Activated CD4-positive, alpha-beta T cell treated with anti-CD3 and anti-CD28 coated beads for 36 hours (primary cell): ENCODE results near the gene APOL2. TPM values are rescaled to one million over a fixed set of nuclear protein-coding genes. Genes with fewer than 3 reads are reported as not detected.
"Not testable (repeated sequence)": the region's sequence is repeated elsewhere in the genome, so short reads cannot be mapped to it uniquely, and the experiment has no call there.

ENCODE experiments used
- ATAC-seq: fragments of 200-7000 bp; cut with Tn5 transposase; one replicate; pipeline ENCODE4 v1.10.0; 2021; ENCODE audit warnings: mild to moderate bottlenecking, moderate library complexity
- CTCF ChIA-PET: fragments of 350-600 bp; sonication (Branson Sonifier 250); formaldehyde crosslinking; loops from one replicate; lab custom pipeline; 2021; ENCODE audit warnings: antibody characterized with exemption; lab: Charles Lee
- POLR2A ChIA-PET: fragments of 350-600 bp; sonication (Branson Sonifier 250); formaldehyde crosslinking; loops from one replicate; lab custom pipeline; 2021; ENCODE audit warnings: antibody characterized with exemption, inconsistent platforms; lab: Charles Lee
- DNase-seq: peaks from one replicate; pipeline ENCODE4 v3.0.0-alpha.2; 2020
- H3K27ac Mint-ChIP-seq: one replicate; pipeline ENCODE4 v1.8.0; 2021; ENCODE audit warnings: mixed read lengths
- H3K27me3 Mint-ChIP-seq: one replicate; pipeline ENCODE4 v1.8.0; 2021; ENCODE audit warnings: mixed read lengths
- H3K36me3 Mint-ChIP-seq: one replicate; pipeline ENCODE4 v1.8.0; 2021; ENCODE audit warnings: low read depth, mixed read lengths
- H3K4me1 Mint-ChIP-seq: one replicate; pipeline ENCODE4 v1.8.0; 2021; ENCODE audit warnings: mixed read lengths
- H3K4me3 Mint-ChIP-seq: one replicate; pipeline ENCODE4 v1.8.0; 2021; ENCODE audit warnings: mild to moderate bottlenecking, moderate library complexity, mixed read lengths
- H3K9me3 Mint-ChIP-seq: one replicate; pipeline ENCODE4 v1.8.0; 2021; ENCODE audit warnings: low read depth, mixed read lengths
- intact Hi-C, 2 experiments: fragments of 100-400 bp; cut with DNase I in 1 of 2; cut with micrococcal nuclease in 1 of 2; formaldehyde crosslinking; loops; one replicate each; pipeline versions ENCODE4 v1.14.2 to v1.15.1; 2022 to 2024; cut with DNase I, micrococcal nuclease
- total RNA-seq, 2 experiments: library from RNA; stranded (reverse); gene quantifications; one replicate each; pipeline ENCODE4 v1.2.3, GENCODE V29; 2021

Gene APOL2
- total RNA-seq, 2 experiments from 2014 or later: 64.5 TPM

DNA sequence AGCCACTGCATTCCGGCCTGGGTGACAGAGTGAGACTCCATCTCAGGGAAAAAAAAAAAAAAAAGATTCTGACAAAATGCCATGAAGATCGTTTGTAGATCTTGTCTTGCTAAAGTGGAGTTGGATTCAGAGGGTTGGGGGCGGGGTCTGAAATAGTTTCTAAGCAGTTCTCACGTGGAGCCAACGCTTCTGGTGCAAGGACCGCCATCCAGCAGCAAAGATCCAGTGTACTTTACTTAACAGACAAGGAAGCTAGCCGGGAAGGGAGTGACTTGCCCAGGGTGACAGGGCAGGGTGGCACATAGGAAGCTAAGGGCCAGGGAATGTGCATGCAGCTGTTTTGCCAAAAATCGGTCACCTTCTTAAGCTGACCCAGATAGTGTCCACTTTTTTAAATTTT is 41.1 kb upstream of the APOL2 start:
- ChIA-PET POLR2A (no interaction called here), CTCF (interaction anchor here (0.5 kb wide), 1 partner anchor 367 kb away, joined by 3 read pairs; no protein-coding TSS in a partner anchor)
- peaks cover 32% of the 10 kb centered on the region for H3K36me3 Mint-ChIP-seq
- peak overlapping the region; percentile 13 for H3K27ac Mint-ChIP-seq
- intact Hi-C loops: no loop called here
- H3K27me3 Mint-ChIP-seq: no peaks in the 10 kb centered on the region
- H3K4me1 Mint-ChIP-seq: peaks cover 22% of the 10 kb centered on the region
- no peak for ATAC-seq
- no peaks in the 10 kb centered on the region for H3K9me3 Mint-ChIP-seq
- H3K4me3 Mint-ChIP-seq: no peak overlapping the region
- peak; percentile 11 for DNase-seq

DNA sequence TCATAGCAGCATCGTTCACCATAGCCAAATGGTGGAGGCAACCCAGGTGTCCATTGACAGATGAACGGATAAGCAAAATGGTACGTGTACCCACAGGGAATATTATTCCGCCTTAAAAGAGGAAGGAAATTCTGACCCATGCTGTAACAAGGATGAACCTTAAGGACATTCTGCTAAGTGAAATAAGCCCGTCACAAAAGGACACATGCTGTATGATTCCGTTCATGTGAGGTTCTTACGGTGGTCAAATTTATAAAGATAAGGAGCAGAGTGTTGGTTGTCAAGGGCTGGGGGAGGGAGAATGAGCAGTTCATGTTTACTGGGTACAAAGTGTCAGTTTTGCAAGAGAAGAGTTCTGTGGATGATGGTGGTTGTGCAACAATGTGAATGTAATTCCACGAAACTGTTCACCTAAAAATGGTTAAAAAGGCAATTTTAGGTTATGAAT is 39.9 kb upstream of the APOL2 start:
- peaks cover 23% of the 10 kb centered on the region for H3K36me3 Mint-ChIP-seq
- ATAC-seq (no peak), DNase-seq (no peak)
- intact Hi-C loops: loop anchor here in 1 of 2 experiments (5.0 kb wide), 2 partner anchors 42 to 82 kb away; partner anchors contain the start of gene APOL2
- POLR2A ChIA-PET: interaction anchor here (0.6 kb wide), 1 partner anchor 99 kb away, joined by 3 read pairs; no protein-coding TSS in a partner anchor
- CTCF ChIA-PET: interaction anchor here (0.9 to 2.2 kb wide), 9 partner anchors 9 to 207 kb away, joined by 3 to 12 read pairs (median 4); no protein-coding TSS in a partner anchor
- peaks cover 30% of the 10 kb centered on the region for H3K4me1 Mint-ChIP-seq
- H3K27me3 Mint-ChIP-seq: no peaks in the 10 kb centered on the region
- H3K4me3 Mint-ChIP-seq: no peak overlapping the region
- H3K9me3 Mint-ChIP-seq: no peaks in the 10 kb centered on the region
- H3K27ac Mint-ChIP-seq: no peak overlapping the region

DNA sequence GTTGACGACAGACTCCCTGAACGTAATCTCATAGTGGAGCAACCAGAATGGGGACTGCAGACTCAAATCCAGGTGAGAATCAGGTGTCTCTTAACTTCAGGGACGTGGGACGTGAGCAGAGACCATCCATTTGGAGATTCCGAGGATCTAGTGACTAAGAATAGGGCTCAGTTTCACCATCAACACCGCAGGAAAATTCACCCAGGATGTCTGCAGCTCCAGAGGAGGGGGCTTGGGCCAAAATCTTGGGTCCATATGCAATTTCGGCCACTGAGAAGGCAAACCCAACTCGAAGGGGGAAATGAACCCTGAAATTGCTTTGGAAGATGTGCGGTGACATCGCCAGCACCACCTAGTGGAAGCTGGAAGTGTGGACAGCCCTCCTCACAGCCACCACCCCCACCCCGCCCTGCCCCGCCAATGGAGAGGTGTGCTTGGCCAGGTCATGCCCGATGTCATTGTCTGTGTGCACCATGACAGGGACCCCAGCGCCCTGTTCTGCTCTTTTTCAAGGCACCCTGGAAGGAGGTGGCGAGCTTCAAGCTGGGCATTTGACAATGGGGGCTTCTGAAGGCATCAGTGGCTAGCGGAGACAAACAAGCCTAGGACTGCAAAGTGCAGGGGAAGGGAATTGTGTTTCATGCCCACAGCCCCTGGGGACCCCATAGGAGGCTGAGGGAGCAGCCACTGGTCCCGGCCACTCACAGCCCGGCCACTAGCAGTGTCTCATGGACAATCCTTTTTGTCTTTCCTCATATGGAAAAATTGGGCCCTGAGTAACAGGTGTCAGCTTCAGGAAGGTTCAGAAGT is 38.4 kb upstream of the APOL2 start:
- Mint-ChIP-seq H3K9me3 (no peaks in the 10 kb centered on the region), H3K27ac (peak overlapping the region; percentile 49), H3K36me3 (peaks cover 15% of the 10 kb centered on the region), H3K4me1 (peaks cover 34% of the 10 kb centered on the region), H3K4me3 (no peak overlapping the region), H3K27me3 (no peaks in the 10 kb centered on the region)
- CTCF ChIA-PET: interaction anchor here (0.6 to 2.2 kb wide), 32 partner anchors 8 to 251 kb away, joined by 3 to 29 read pairs (median 4); partner anchors contain the start of genes APOL1 and APOL2
- peak; percentile 82 for ATAC-seq
- POLR2A ChIA-PET: interaction anchor here (0.8 kb wide), 1 partner anchor 245 kb away, joined by 3 read pairs; no protein-coding TSS in a partner anchor
- DNase-seq: peak; percentile 88
- intact Hi-C loops: loop anchor here (1.0 to 5.0 kb wide), 4 partner anchors 39 to 82 kb away; partner anchors contain the start of gene APOL2 (in 2 of the 2)

DNA sequence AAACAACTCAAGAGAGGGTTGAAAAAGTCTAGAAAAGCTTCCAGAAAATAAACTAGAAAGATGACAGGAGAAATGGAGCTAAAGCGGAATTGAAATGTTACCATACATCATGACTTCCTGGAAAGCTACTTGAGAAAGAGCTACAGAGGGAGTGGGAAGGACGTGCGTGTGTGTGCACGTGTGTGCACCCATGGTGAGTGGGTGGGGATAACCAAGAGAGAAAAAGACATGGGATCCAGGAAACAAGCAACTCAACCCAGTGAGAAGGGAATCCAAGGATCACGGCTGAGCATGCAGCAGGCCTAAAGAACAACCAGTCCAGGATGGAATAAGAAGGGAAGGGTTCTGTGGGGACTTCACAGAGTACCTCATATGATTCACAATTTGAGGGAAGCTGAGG is 35.2 kb upstream of the APOL2 start:
- no peaks in the 10 kb centered on the region for H3K9me3 Mint-ChIP-seq
- DNase-seq (peak; percentile 5), ATAC-seq (no peak)
- ChIA-PET CTCF (interaction anchor here (0.8 to 1.8 kb wide), 4 partner anchors 11 to 708 kb away, joined by 3 to 11 read pairs (median 4); no protein-coding TSS in a partner anchor), POLR2A (no interaction called here)
- H3K4me1 Mint-ChIP-seq: peaks cover 34% of the 10 kb centered on the region
- no peaks in the 10 kb centered on the region for H3K27me3 Mint-ChIP-seq
- peaks cover 2% of the 10 kb centered on the region for H3K36me3 Mint-ChIP-seq
- no peak overlapping the region for H3K4me3 Mint-ChIP-seq
- intact Hi-C loops: no loop called here
- H3K27ac Mint-ChIP-seq: peak overlapping the region; percentile 55

DNA sequence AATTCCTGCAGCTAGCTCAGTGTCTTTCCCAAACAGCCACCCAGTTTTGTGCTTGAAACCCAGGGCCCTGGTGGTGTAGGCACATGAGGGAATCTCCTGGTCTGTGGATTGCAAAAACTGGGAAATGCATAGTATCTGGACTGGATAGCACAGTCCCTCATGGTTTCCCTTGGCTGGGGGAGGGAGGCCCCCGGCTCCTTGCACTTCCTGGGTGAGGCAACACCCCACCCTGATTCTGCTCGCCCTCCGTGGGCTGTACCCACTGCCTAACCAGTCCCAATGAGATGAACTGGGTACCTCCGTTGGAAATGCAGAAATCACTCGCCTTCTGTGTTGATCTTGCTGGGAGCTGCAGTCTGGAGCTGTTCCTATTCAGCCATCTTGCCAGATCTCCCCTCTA is 32.6 kb upstream of the APOL2 start:
- CTCF ChIA-PET: interaction anchor here (0.6 to 1.1 kb wide), 3 partner anchors 8 to 256 kb away, joined by 3 to 6 read pairs (median 3); partner anchors contain the start of gene APOL1
- H3K36me3 Mint-ChIP-seq, POLR2A ChIA-PET: not testable (repeated sequence)

DNA sequence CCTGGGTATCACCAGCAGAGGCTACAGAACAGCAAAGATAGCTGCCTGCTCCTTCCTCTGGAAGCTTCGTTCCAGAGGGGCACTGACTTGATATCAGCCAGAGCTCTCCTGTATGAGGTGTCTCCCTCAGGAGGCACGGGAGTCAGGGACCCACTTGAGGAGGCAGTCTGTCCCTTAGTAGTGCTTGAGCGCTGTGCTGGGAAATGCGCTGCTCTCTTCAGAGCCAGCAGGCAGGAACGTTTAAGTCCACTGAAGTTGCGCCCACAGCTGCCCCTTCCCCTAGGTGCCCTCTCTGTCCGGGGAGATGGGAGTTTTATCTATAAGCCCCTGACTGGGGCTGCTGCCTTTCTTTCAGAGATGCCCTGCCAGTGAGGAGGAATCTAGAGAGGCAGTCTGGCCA is 31.9 kb upstream of the APOL2 start:
- H3K27ac Mint-ChIP-seq, POLR2A ChIA-PET, H3K27me3 Mint-ChIP-seq, H3K4me3 Mint-ChIP-seq, H3K36me3 Mint-ChIP-seq, ATAC-seq, intact Hi-C loops, H3K9me3 Mint-ChIP-seq, DNase-seq: not testable (repeated sequence)
- CTCF ChIA-PET: interaction anchor here (0.8 kb wide), 1 partner anchor 257 kb away, joined by 3 read pairs; no protein-coding TSS in a partner anchor
- H3K4me1 Mint-ChIP-seq: peaks cover 12% of the 10 kb centered on the region

More for the DNA sequence above, 32.6 kb upstream of the APOL2 start:
- H3K4me3 Mint-ChIP-seq, intact Hi-C loops, DNase-seq, H3K27me3 Mint-ChIP-seq, H3K9me3 Mint-ChIP-seq, ATAC-seq, H3K27ac Mint-ChIP-seq: not testable (repeated sequence)
- H3K4me1 Mint-ChIP-seq: peaks cover 17% of the 10 kb centered on the region

DNA sequence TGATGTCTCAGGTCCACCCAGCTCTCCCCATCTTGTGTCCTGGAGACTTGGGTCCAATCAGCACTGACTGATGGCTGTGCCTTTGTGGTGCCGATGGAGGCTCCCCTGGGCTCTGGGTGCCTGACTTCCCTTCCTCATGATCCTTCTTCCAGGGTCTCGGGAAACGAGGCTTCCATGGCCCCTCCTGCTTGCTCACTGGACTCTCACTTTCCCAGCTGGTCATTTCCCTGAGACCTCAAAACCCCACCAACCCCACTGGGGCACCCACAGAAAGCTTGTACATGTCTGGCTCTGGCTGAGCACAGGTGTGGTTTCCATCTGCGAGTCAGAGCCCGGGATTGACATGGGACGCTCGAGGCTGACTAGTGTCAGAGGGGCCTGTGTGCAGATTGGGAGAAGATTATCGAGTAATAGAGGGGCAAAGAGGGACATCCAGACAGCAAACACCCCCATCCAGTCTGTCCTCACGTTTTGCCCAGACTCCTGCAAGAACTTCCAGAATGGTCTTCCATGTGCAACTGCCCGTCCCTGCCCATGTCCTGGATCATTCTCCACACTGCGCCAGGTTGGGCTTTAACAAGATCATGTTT is 28.7 kb upstream of the APOL2 start:
- no peaks in the 10 kb centered on the region for H3K9me3 Mint-ChIP-seq
- H3K36me3 Mint-ChIP-seq: peaks cover 33% of the 10 kb centered on the region
- ChIA-PET POLR2A (interaction anchor here (0.6 kb wide), 1 partner anchor 9 kb away, joined by 3 read pairs; no protein-coding TSS in a partner anchor), CTCF (interaction anchor here (0.6 to 1.6 kb wide), 2 partner anchors 29 to 194 kb away, joined by 3 to 5 read pairs; partner anchors contain the start of gene APOL2)
- no peak overlapping the region for H3K27ac Mint-ChIP-seq
- H3K4me3 Mint-ChIP-seq: no peak overlapping the region
- DNase-seq (no peak), ATAC-seq (no peak)
- H3K4me1 Mint-ChIP-seq: no peaks in the 10 kb centered on the region
- H3K27me3 Mint-ChIP-seq: no peaks in the 10 kb centered on the region
- intact Hi-C loops: no loop called here

DNA sequence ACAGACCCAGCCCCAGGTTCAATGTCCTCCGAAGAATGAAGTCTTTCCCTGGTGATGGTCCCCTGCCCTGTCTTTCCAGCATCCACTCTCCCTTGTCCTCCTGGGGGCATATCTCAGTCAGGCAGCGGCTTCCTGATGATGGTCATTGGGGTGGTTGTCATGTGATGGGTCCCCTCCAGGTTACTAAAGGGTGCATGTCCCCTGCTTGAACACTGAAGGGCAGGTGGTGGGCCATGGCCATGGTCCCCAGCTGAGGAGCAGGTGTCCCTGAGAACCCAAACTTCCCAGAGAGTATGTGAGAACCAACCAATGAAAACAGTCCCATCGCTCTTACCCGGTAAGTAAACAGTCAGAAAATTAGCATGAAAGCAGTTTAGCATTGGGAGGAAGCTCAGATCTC is 27.7 kb upstream of the APOL2 start:
- no peak overlapping the region for H3K27ac Mint-ChIP-seq
- H3K36me3 Mint-ChIP-seq: peaks cover 42% of the 10 kb centered on the region
- intact Hi-C loops: no loop called here
- H3K4me3 Mint-ChIP-seq: no peak overlapping the region
- CTCF ChIA-PET: interaction anchor here (0.5 to 1.6 kb wide), 2 partner anchors 23 to 28 kb away, joined by 4 to 5 read pairs; partner anchors contain the start of gene APOL2
- no peaks in the 10 kb centered on the region for H3K27me3 Mint-ChIP-seq
- POLR2A ChIA-PET: no interaction called here
- DNase-seq (no peak), ATAC-seq (no peak)
- no peaks in the 10 kb centered on the region for H3K9me3 Mint-ChIP-seq
- H3K4me1 Mint-ChIP-seq: no peaks in the 10 kb centered on the region

DNA sequence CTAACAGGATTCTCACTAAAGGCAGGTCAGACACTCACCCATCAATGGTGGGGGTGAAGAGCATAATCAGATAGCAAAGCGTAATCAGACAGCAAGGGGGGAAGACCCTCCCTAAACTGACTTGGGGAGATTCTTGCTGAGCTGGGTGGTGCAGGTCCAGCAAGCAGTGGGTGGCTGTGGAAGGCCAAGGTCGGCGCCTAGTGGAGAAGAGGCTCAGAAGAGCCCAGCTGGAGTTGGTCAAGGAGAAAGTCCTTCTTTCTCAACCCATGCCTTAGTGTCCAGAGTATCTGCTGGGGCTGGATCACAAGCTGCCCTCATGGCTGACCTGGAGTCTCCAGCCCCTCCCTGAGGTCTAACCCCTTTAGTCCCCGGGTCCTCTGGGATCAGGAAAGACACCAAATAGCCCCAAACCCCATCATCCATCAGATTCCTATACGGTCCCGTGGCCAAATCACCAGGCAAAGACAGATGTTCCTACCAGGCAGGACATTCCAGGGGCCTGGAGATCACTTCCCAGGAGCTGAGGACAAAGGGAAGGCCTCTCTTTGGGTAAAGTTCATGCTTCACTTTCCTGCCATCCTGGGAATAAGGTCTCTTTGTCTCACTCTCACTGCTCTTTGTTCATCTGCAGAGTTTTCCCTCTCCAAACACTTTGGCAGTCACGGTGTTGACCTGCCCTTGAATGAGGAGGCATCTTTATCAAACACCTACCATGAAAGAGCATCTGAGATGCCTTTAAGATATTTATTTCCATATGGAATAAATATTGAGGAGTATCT is 24.7 kb upstream of the APOL2 start:
- H3K27ac Mint-ChIP-seq, intact Hi-C loops, ATAC-seq, DNase-seq, H3K9me3 Mint-ChIP-seq, H3K4me3 Mint-ChIP-seq, H3K27me3 Mint-ChIP-seq, POLR2A ChIA-PET, H3K4me1 Mint-ChIP-seq: not testable (repeated sequence)
- H3K36me3 Mint-ChIP-seq: peaks cover 60% of the 10 kb centered on the region
- CTCF ChIA-PET: interaction anchor here (0.7 to 0.9 kb wide), 2 partner anchors 8 to 25 kb away, joined by 3 read pairs; partner anchors contain the start of gene APOL2

DNA sequence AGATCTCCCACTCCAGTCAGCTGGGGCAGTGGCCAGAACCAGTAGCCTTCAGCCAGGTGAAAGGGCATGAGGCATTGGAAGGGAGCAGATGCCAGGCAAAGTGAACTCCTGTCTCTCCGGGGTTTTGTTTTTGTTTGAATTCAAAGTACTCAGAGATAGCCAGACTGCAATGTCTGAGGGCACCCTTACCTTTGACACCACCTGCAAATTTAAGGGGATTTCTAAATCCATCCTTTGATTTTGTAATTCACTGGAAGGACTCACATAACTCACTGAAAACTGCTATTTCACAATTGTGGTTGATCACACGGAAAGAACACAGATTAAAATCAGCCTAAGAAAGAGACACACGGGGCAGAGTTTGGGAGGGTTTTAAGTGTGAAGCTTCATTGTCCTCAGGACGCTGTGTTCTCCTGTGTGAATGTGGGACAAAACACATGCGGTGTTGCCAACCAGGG is 23.9 kb upstream of the APOL2 start:
- POLR2A ChIA-PET, CTCF ChIA-PET, DNase-seq, ATAC-seq, H3K4me3 Mint-ChIP-seq, H3K27me3 Mint-ChIP-seq, intact Hi-C loops, H3K27ac Mint-ChIP-seq, H3K4me1 Mint-ChIP-seq, H3K9me3 Mint-ChIP-seq: not testable (repeated sequence)
- peaks cover 67% of the 10 kb centered on the region for H3K36me3 Mint-ChIP-seq
